Chondrocyte (in vitro differentiated cells): ENCODE measurements around the gene RIPOR2. TPM values are rescaled to one million over a fixed set of nuclear protein-coding genes. Genes with fewer than 3 reads are reported as not detected.

Experiments used
- DNase-seq: peaks from one replicate; pipeline ENCODE4 v3.0.0; 2021; ENCODE audit warnings: mixed read lengths, low spot score
- H3K27ac Mint-ChIP-seq: one replicate; pipeline ENCODE4 v1.8.0; 2021; ENCODE audit warnings: mild to moderate bottlenecking, moderate library complexity, mixed read lengths; ENCODE audit not compliant: unreplicated experiment
- H3K27me3 Mint-ChIP-seq: 2 replicates; pipeline ENCODE4 v1.8.0; 2021; ENCODE audit warnings: low read depth, mixed read lengths
- H3K36me3 Mint-ChIP-seq: 2 replicates; pipeline ENCODE4 v1.8.0; 2021; ENCODE audit warnings: low read depth, mixed read lengths
- H3K4me1 Mint-ChIP-seq: 2 replicates; pipeline ENCODE4 v1.8.0; 2021; ENCODE audit warnings: low read depth, mild to moderate bottlenecking, mixed read lengths
- H3K4me3 Mint-ChIP-seq: one replicate; pipeline ENCODE4 v1.8.0; 2021; ENCODE audit warnings: mild to moderate bottlenecking, moderate library complexity, mixed read lengths; ENCODE audit not compliant: unreplicated experiment
- H3K9me3 Mint-ChIP-seq: 2 replicates; pipeline ENCODE4 v1.8.0; 2021; ENCODE audit warnings: low read depth, mixed read lengths
- total RNA-seq: library from RNA; stranded (reverse); gene quantifications from 3 replicates; pipeline ENCODE4 v1.2.1, GENCODE V29; 2021
- TF ChIP-seq, protein P1 (sequence below): fragments of 200-600 bp; sonication (generic); IDR thresholded peaks from 2 replicates; pipeline ENCODE4 v1.5.0; 2021; ENCODE audit warnings: antibody characterized with exemption, mild to moderate bottlenecking, moderate library complexity

RIPOR2 gene
- total RNA-seq, 1 donor from 2014 or later, result 0.62 TPM

DNA sequence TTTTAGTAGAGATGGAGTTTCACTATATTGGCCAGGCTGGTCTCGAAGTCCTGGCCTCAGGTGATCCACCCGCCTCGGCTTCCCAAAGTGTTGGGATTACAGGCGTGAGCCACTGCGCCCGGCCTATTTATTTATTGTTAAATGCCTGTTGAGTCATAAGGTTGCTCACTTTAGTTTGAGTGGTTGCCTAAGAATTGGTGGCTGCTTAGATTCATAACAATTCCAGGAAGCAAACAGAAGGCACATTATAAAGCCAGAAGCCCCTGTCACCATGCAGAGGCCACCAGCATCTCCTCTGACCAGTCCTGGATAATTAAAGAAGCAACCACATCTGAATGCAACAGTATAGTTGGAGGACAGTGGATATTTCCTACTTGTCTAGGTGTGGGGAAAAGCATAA, 113.1 kb downstream of the RIPOR2 start:
- Mint-ChIP-seq H3K4me1 (peaks cover 10% of the 10 kb centered on the region), H3K27ac (no peak overlapping the region), H3K36me3 (no peaks in the 10 kb centered on the region), H3K27me3 (no peaks in the 10 kb centered on the region), H3K9me3 (no peaks in the 10 kb centered on the region), H3K4me3 (no peak overlapping the region)
- no peak for DNase-seq
- TF ChIP-seq, protein P1, sequence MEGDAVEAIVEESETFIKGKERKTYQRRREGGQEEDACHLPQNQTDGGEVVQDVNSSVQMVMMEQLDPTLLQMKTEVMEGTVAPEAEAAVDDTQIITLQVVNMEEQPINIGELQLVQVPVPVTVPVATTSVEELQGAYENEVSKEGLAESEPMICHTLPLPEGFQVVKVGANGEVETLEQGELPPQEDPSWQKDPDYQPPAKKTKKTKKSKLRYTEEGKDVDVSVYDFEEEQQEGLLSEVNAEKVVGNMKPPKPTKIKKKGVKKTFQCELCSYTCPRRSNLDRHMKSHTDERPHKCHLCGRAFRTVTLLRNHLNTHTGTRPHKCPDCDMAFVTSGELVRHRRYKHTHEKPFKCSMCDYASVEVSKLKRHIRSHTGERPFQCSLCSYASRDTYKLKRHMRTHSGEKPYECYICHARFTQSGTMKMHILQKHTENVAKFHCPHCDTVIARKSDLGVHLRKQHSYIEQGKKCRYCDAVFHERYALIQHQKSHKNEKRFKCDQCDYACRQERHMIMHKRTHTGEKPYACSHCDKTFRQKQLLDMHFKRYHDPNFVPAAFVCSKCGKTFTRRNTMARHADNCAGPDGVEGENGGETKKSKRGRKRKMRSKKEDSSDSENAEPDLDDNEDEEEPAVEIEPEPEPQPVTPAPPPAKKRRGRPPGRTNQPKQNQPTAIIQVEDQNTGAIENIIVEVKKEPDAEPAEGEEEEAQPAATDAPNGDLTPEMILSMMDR, result no peak

DNA sequence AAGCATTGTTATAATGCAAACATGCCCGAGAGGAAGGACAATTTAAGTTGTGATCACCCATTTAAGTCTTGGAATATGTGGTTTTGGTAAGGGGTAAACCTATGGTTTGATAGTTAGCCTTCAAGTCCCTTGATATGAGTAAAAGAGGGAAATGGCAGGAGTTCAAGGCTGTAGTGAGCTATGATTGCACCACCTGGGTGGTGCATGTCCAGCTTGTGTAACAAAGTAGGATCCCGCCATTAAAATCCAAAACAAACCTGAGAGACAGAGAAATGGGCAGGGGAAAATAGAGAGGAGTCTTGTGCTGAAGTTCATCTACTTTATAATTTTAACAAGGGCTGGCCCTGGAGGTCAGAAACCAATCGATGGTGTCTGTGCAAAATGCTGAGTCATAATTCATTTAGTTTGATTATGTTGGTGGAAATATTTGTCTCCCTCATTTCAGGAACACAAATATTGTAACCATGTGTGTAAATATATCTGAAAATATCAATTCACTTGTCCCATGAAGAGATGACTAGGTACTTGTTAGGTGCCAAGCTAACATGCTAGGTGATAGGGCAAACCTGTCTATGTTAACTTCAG, 113.8 kb downstream of the RIPOR2 start:
- H3K4me1 Mint-ChIP-seq, result peaks cover 10% of the 10 kb centered on the region
- DNase-seq, result no peak
- no peak overlapping the region for H3K4me3 Mint-ChIP-seq
- TF ChIP-seq, protein P1, result no peak
- H3K27me3 Mint-ChIP-seq, result no peaks in the 10 kb centered on the region
- no peak overlapping the region for H3K27ac Mint-ChIP-seq
- H3K9me3 Mint-ChIP-seq, result no peaks in the 10 kb centered on the region
- no peaks in the 10 kb centered on the region for H3K36me3 Mint-ChIP-seq

DNA sequence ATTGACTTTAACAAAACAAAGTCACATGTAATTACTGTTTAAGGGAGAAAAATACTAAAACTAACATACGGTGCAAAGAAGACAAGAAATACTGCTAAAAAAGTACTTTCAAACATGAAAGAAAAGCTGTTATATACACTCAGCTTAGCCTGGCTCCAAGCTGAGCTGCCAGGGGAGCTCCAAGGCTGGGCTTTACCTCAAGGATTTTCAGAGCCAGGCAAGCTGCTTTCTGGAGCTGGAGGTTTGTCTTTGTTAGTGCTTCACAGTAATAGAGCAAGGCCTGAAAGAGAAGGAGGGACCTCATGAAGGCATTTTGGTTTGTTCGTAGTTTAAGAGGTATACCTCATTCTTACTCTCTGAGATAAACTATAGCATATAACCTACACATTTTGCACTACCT, 117.4 kb downstream of the RIPOR2 start:
- no peaks in the 10 kb centered on the region for H3K27me3 Mint-ChIP-seq
- H3K4me3 Mint-ChIP-seq, result no peak overlapping the region
- TF ChIP-seq, protein P1, result no peak
- H3K9me3 Mint-ChIP-seq, result no peaks in the 10 kb centered on the region
- DNase-seq, result no peak
- no peaks in the 10 kb centered on the region for H3K36me3 Mint-ChIP-seq
- no peaks in the 10 kb centered on the region for H3K4me1 Mint-ChIP-seq
- H3K27ac Mint-ChIP-seq, result no peak overlapping the region

DNA sequence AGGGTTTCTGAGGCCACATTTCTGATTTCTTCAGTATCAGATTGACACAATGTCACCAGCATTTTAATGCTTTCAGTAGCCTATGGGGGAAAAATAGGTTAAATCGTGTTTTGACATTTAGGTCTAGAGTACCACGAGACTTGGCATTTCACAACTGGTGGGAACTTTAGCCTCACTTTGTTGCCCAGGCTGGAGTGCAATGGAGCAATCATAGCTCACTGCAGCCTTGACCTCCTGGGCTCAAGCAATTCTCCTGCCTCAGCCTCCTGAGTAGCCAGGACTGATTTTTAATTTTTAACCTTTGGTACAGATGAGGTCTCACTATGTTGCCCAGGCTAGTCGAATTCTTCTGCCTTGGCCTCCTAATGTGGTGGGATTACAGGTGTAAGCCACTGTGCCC, 126.0 kb downstream of the RIPOR2 start:
- no peaks in the 10 kb centered on the region for H3K4me1 Mint-ChIP-seq
- TF ChIP-seq, protein P1, result no peak
- H3K27ac Mint-ChIP-seq, result no peak overlapping the region
- DNase-seq, result no peak
- no peak overlapping the region for H3K4me3 Mint-ChIP-seq
- no peaks in the 10 kb centered on the region for H3K9me3 Mint-ChIP-seq
- no peaks in the 10 kb centered on the region for H3K27me3 Mint-ChIP-seq
- no peaks in the 10 kb centered on the region for H3K36me3 Mint-ChIP-seq

DNA sequence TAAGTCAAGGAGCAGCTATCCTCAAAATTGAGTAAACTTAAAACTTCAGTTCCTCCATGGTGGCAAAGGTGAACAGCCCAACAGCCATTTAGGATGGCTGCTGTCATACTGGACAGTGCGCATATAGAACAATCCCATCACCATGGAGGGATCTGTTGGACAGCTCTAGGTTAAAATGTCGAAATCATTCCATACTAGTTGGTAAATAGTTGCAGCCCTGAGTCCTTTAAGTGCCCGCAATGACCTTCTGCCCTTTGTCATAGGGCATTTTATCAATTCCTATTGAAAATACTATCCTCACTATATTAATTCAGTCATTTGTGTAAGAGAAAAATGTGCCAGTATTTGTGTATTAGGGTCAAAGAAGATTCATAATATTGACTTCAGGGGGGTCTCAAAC, 128.2 kb downstream of the RIPOR2 start:
- H3K27ac Mint-ChIP-seq, result no peak overlapping the region
- no peak overlapping the region for H3K4me3 Mint-ChIP-seq
- DNase-seq, result no peak
- no peaks in the 10 kb centered on the region for H3K9me3 Mint-ChIP-seq
- TF ChIP-seq, protein P1, result no peak
- no peaks in the 10 kb centered on the region for H3K27me3 Mint-ChIP-seq
- no peaks in the 10 kb centered on the region for H3K36me3 Mint-ChIP-seq
- no peaks in the 10 kb centered on the region for H3K4me1 Mint-ChIP-seq
